HCT116 (cell line): ENCODE data around the gene APOM.

Experiments
- ELF1 ChIP-seq: IDR thresholded peaks from 2 replicates; pipeline ENCODE4 v1.6.1; 2012; ENCODE audit warnings: low read depth, borderline replicate concordance
- EZH2 ChIP-seq: fragments of 200-600 bp; sonication (generic); IDR thresholded peaks from 2 replicates; pipeline ENCODE4 v1.6.1; 2017; ENCODE audit warnings: antibody characterized with exemption, mixed run types
- EZH2phosphoT487 ChIP-seq: fragments of 200-600 bp; IDR thresholded peaks from 2 replicates; pipeline ENCODE4 v1.6.1; 2018; ENCODE audit warnings: antibody characterized with exemption, borderline replicate concordance
- JUND ChIP-seq: IDR thresholded peaks from 2 replicates; pipeline ENCODE4 v1.6.1; 2012
- POLR2A ChIP-seq: IDR thresholded peaks from 2 replicates; pipeline ENCODE4 v1.7.0; 2011; ENCODE audit warnings: borderline replicate concordance; ENCODE audit not compliant: insufficient read depth, insufficient read length; ENCODE audit errors: extremely low read depth
- RAD21 ChIP-seq: IDR thresholded peaks from 2 replicates; pipeline ENCODE4 v1.6.1; 2012; ENCODE audit warnings: low read depth, mild to moderate bottlenecking
- SIN3A ChIP-seq: IDR thresholded peaks from 2 replicates; pipeline ENCODE4 v1.6.1; 2012; ENCODE audit warnings: low read depth
- SP1 ChIP-seq: IDR thresholded peaks from 2 replicates; pipeline ENCODE4 v1.6.1; 2012; ENCODE audit warnings: low read depth
- TF ChIP-seq, protein P1 (sequence below), 3 experiments: fragments of 200-600 bp in 1 of 3; sonication (generic) in 1 of 3; IDR thresholded peaks in 2 of 3; conservative IDR thresholded peaks in 1 of 3; 2 replicates each; pipeline ENCODE4 v1.5.1; 2012 to 2017; ENCODE audit warnings: low read depth in 2 of 3, low read length in 2 of 3, antibody characterized with exemption in 1 of 3, borderline replicate concordance in 1 of 3, control low read depth in 1 of 3, mild to moderate bottlenecking in 1 of 3, mixed read lengths in 1 of 3, mixed run types in 1 of 3, moderate library complexity in 1 of 3; ENCODE audit not compliant: insufficient read depth in 1 of 3
- TF ChIP-seq, protein P2 (sequence below): IDR thresholded peaks from 2 replicates; pipeline ENCODE4 v1.6.1; 2012

DNA sequence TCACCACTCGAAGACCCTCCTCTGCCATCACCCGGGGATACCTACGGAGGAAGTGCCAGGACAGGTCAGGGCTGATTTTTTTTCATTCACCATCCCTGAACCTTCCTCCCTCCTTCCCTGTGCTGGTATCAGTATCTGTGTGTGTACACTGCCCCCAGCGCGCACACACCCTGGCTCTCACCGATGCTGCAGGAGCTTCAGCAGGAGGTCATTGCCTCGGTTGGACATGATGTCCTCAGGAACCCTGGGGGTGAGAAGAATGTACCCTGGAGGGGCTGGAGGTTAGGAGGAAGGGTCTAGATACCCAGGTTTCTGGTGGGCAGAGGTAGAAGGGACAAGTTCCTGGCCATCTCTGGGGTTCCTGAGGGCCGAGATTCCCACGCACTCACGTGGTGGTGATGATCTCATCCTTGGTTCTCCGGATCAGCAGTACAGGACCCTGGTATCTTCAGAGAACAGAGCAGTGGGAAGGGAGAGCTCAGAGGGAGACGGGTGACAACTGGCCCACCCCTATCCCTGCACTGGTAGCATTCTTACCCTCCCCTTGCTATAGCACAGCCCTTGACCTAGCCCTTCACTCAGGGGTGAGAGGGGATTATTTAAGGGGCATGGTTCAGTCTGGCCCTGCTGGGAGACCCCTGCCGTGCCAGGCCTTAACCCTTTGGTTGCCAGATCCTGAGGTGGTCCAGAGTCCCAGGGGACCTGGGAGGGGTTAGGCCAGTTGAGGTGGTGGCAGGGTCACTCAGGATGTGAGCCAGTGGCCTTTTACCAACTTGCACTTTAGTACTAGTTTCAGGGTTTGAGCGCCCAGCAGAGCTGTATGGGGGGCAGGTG lies 32.4 kb downstream of the APOM start:
- TF ChIP-seq, protein P1, sequence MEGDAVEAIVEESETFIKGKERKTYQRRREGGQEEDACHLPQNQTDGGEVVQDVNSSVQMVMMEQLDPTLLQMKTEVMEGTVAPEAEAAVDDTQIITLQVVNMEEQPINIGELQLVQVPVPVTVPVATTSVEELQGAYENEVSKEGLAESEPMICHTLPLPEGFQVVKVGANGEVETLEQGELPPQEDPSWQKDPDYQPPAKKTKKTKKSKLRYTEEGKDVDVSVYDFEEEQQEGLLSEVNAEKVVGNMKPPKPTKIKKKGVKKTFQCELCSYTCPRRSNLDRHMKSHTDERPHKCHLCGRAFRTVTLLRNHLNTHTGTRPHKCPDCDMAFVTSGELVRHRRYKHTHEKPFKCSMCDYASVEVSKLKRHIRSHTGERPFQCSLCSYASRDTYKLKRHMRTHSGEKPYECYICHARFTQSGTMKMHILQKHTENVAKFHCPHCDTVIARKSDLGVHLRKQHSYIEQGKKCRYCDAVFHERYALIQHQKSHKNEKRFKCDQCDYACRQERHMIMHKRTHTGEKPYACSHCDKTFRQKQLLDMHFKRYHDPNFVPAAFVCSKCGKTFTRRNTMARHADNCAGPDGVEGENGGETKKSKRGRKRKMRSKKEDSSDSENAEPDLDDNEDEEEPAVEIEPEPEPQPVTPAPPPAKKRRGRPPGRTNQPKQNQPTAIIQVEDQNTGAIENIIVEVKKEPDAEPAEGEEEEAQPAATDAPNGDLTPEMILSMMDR (IDR thresholded peaks at IDR 0.05 in 2 of 3, conservative IDR thresholded peaks at IDR 0.05 in 1 of 3; ENCODE audit: borderline replicate concordance in 1 of 3, insufficient read depth in 1 of 3, low read depth in 2 of 3, low read length in 2 of 3), result no peak
- TF ChIP-seq ELF1, result no peak
- TF ChIP-seq POLR2A, result no peak
- TF ChIP-seq JUND, result no peak
- TF ChIP-seq RAD21, result no peak
- TF ChIP-seq, protein P2, sequence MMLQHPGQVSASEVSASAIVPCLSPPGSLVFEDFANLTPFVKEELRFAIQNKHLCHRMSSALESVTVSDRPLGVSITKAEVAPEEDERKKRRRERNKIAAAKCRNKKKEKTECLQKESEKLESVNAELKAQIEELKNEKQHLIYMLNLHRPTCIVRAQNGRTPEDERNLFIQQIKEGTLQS, result no peak
- TF ChIP-seq EZH2, result no peak
- TF ChIP-seq EZH2phosphoT487, result no peak
- TF ChIP-seq SIN3A, result no peak
- TF ChIP-seq SP1, result no peak
